NCI-H748 treated with DMSO at 0.1 percent for 48 hours (cell line): ENCODE data around the gene KCNAB1.

Experiments
- DNase-seq: peaks from one replicate; lab custom pipeline; 2025; lab: John Stamatoyannopoulos, UW

KCNAB1 gene

GRCh38 chr3:156576051-156576450, 455.7 kb downstream of the KCNAB1 start:
- DNase-seq, result no peak

- DNase-seq, result no peak
These were observed 456.4 kb downstream of the KCNAB1 start for GRCh38 chr3:156576651-156577348.

GRCh38 chr3:156577736-156578135, 457.4 kb downstream of the KCNAB1 start:
- no peak for DNase-seq

GRCh38 chr3:156579427-156579851, 459.1 kb downstream of the KCNAB1 start:
- DNase-seq, result no peak

GRCh38 chr3:156581033-156581432, 460.7 kb downstream of the KCNAB1 start:
- DNase-seq, result no peak

- DNase-seq, result no peak
These were observed 461.6 kb downstream of the KCNAB1 start for GRCh38 chr3:156581954-156582353.

GRCh38 chr3:156582532-156583183, 462.3 kb downstream of the KCNAB1 start:
- DNase-seq, result no peak

- no peak for DNase-seq
These were observed 463.1 kb downstream of the KCNAB1 start for GRCh38 chr3:156583469-156583868.

GRCh38 chr3:156586905-156587759, 466.8 kb downstream of the KCNAB1 start:
- no peak for DNase-seq

GRCh38 chr3:156587760-156588069, 467.3 kb downstream of the KCNAB1 start:
- no peak for DNase-seq
